ENCODE data around the gene UNC13D.
"Not testable (repeated sequence)": the region's sequence is repeated elsewhere in the genome, so short reads cannot be mapped to it uniquely, and the experiment has no call there.

UNC13D gene

DNA sequence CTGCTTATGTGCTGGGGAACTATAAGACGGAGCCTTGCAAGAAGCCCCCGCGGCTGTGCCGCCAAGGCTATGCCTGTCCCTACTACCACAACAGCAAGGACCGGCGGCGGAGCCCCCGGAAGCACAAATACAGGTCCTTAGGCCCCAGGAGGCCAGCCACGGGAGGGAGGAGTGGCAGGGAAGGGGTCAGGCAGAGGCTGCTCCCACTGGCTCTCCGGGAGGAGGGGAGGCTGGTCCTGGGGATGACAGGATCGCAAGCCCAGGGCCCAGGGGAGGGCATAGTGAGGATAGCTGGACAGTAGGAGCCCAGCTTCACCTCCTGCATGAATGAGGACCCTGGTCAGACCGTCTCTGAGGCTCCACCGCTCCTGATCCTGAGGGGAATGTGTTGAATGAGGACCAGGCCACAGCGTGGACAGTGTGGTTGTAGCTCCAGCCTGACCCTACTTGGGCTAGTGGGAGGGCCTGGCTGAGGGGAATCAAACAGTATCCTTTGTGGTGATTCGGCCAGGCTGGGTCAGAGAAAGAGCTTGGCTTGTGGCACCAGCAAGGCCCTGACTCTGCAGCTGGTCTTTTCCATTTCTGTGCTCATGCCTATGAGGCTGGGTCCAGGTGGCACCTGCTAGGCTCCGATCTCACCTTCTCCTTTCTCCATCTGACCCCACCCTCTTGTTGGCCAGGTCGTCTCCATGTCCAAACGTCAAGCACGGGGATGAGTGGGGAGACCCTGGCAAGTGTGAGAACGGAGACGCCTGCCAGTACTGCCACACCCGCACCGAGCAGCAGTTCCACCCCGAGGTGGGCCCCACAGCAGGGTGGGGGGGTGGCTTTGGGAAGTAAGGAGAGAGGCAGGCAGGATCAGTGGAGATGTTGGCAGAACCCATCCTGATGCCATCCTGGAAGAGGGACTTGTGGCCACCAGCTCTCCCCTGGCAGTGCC is 30.9 kb downstream of the UNC13D start:
- Histone ChIP-seq H3K27ac (ENCODE audit: low read depth, low read length) (no peak overlapping the region), H3K27me3 (ENCODE audit: low read length) (no peaks in the 10 kb centered on the region), H3F3A (ENCODE audit: insufficient read depth) (no peaks in the 10 kb centered on the region), H3K4me3 (ENCODE audit: insufficient read depth, low read length, poor library complexity, severe bottlenecking) (no peak overlapping the region), H3K9me2 (replicated peaks; ENCODE audit: insufficient read depth, low read length) (no peaks in the 10 kb centered on the region), H3K79me2 (ENCODE audit: insufficient read depth, low read length) (no peaks in the 10 kb centered on the region), H2AFZ (ENCODE audit: low read depth, low read length, severe bottlenecking) (no peak overlapping the region), H3K9ac (ENCODE audit: low read length) (no peak overlapping the region), H4K20me1 (ENCODE audit: low read depth, low read length) (no peaks in the 10 kb centered on the region), H3K9me3 (ENCODE audit: insufficient read depth, low read length) (no peaks in the 10 kb centered on the region), H3K4me2 (ENCODE audit: low read depth, low read length, poor library complexity, severe bottlenecking) (no peak overlapping the region), H3K36me3 (ENCODE audit: low read length) (no peaks in the 10 kb centered on the region)
- TF ChIP-seq, protein P1, sequence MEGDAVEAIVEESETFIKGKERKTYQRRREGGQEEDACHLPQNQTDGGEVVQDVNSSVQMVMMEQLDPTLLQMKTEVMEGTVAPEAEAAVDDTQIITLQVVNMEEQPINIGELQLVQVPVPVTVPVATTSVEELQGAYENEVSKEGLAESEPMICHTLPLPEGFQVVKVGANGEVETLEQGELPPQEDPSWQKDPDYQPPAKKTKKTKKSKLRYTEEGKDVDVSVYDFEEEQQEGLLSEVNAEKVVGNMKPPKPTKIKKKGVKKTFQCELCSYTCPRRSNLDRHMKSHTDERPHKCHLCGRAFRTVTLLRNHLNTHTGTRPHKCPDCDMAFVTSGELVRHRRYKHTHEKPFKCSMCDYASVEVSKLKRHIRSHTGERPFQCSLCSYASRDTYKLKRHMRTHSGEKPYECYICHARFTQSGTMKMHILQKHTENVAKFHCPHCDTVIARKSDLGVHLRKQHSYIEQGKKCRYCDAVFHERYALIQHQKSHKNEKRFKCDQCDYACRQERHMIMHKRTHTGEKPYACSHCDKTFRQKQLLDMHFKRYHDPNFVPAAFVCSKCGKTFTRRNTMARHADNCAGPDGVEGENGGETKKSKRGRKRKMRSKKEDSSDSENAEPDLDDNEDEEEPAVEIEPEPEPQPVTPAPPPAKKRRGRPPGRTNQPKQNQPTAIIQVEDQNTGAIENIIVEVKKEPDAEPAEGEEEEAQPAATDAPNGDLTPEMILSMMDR (IDR thresholded peaks at IDR 0.05; ENCODE audit: insufficient read depth, low read length, poor library complexity, severe bottlenecking), result no peak
- TF ChIP-seq EZH2phosphoT487 (conservative IDR thresholded peaks at IDR 0.05; ENCODE audit: low read length), result no peak

DNA sequence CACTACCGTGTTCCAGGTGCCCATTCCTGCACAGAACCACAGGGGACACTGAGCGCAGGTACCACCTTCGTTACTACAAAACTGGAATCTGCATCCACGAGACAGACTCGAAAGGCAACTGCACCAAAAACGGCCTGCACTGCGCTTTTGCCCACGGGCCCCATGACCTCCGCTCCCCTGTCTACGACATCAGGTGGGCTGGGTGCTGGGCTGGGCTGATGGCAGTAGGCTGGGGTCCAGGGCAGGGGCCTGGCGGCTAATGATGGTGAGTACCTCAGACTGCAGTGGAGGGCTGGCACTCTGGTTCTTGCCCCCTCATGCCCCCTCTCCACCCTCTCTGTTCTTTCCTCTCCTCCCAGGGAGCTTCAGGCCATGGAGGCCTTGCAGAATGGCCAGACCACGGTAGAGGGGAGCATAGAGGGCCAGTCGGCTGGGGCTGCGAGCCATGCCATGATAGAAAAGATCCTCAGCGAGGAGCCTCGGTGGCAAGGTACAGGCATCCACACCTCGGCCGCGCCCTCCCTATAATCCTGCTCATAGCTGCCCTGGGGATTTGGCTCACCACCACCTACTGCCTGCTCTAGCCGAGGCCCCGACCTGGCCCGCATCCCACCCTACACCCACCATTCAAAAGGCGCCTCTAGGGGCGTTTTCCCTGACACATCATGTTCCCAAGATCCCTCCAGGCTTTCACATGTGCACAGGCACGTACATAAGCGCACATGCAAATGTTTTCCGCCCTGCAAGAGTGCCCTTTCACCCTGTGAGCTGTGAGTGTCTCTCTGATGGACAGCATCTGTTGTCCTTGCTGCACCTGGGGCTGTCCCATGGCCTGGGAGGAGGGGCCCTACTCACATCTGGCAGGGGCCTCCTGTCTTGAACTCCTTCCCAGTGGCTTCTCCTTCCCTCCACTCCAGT is 31.8 kb downstream of the UNC13D start:
- TF ChIP-seq, protein P1 (IDR thresholded peaks at IDR 0.05; ENCODE audit: insufficient read depth, low read length, poor library complexity, severe bottlenecking), result no peak
- TF ChIP-seq EZH2phosphoT487 (conservative IDR thresholded peaks at IDR 0.05; ENCODE audit: low read length), result no peak
- no peaks in the 10 kb centered on the region for H3K9me2 ChIP-seq (replicated peaks; ENCODE audit: insufficient read depth, low read length)
- no peak overlapping the region for H3K4me3 ChIP-seq (ENCODE audit: insufficient read depth, low read length, poor library complexity, severe bottlenecking)
- H3K4me2 ChIP-seq (ENCODE audit: low read depth, low read length, poor library complexity, severe bottlenecking), result no peak overlapping the region
- no peak overlapping the region for H3K27ac ChIP-seq (ENCODE audit: low read depth, low read length)
- no peak overlapping the region for H3K9ac ChIP-seq (ENCODE audit: low read length)
- H3F3A ChIP-seq (ENCODE audit: insufficient read depth), result no peaks in the 10 kb centered on the region
- no peak overlapping the region for H2AFZ ChIP-seq (ENCODE audit: low read depth, low read length, severe bottlenecking)
- H3K27me3 ChIP-seq (ENCODE audit: low read length), result no peaks in the 10 kb centered on the region
- no peaks in the 10 kb centered on the region for H3K79me2 ChIP-seq (ENCODE audit: insufficient read depth, low read length)
- no peaks in the 10 kb centered on the region for H4K20me1 ChIP-seq (ENCODE audit: low read depth, low read length)
- H3K36me3 ChIP-seq (ENCODE audit: low read length), result no peaks in the 10 kb centered on the region
- no peaks in the 10 kb centered on the region for H3K9me3 ChIP-seq (ENCODE audit: insufficient read depth, low read length)

DNA sequence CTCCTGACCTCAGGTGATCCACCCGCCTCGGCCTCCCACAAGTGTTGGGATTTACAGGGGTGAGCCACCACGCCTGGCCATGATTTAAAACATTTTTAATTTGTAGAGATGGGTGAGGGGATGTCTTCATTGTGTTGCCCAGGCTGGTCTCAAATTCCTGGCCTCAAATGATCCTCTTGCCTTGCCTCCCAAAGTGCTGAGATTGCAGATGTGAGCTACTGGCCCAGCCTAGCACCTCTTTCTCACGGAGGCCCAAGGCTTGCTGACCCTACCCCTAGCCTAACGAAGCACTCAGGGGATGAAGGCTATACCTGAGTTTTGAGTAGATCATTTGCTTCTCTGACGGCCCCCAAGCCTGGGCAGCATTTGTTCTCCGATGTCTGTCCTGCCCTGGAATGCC is 33.0 kb downstream of the UNC13D start:
- Histone ChIP-seq H3K9me3 (ENCODE audit: insufficient read depth, low read length) (no peaks in the 10 kb centered on the region), H3K9me2 (replicated peaks; ENCODE audit: insufficient read depth, low read length) (no peaks in the 10 kb centered on the region), H4K20me1 (ENCODE audit: low read depth, low read length) (no peaks in the 10 kb centered on the region), H3F3A (ENCODE audit: insufficient read depth) (no peaks in the 10 kb centered on the region), H3K9ac (ENCODE audit: low read length) (no peak overlapping the region), H3K79me2 (ENCODE audit: insufficient read depth, low read length) (no peaks in the 10 kb centered on the region), H3K4me2 (ENCODE audit: low read depth, low read length, poor library complexity, severe bottlenecking) (no peak overlapping the region), H3K27ac (ENCODE audit: low read depth, low read length) (no peak overlapping the region), H3K27me3 (ENCODE audit: low read length) (no peaks in the 10 kb centered on the region), H3K4me3 (ENCODE audit: insufficient read depth, low read length, poor library complexity, severe bottlenecking) (no peak overlapping the region), H2AFZ (ENCODE audit: low read depth, low read length, severe bottlenecking) (no peak overlapping the region), H3K36me3 (ENCODE audit: low read length) (no peaks in the 10 kb centered on the region)
- TF ChIP-seq EZH2phosphoT487 (conservative IDR thresholded peaks at IDR 0.05; ENCODE audit: low read length), result no peak
- TF ChIP-seq, protein P1 (IDR thresholded peaks at IDR 0.05; ENCODE audit: insufficient read depth, low read length, poor library complexity, severe bottlenecking), result no peak

DNA sequence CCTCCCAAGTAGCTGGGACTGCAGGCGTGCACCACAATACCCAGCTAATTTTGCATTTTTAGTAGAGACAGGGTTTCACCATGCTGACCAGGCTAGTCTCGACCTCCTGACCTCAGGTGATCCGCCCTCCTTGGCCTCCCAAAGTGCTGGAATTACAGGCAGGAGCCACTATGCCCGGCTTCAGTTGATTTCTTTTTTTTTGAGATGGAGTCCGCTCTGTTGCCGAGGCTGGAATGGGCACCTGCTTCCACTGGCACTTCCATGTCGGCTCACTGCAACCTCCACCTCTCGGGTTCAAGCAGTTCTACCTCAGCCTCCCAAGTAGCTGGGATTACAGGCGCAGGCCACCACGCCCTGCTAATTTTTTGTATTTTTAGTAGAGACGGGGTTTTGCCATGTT is 33.4 kb downstream of the UNC13D start:
- H3K27me3 ChIP-seq (ENCODE audit: low read length); H3K9me3 ChIP-seq (ENCODE audit: insufficient read depth, low read length); H3K79me2 ChIP-seq (ENCODE audit: insufficient read depth, low read length); H2AFZ ChIP-seq (ENCODE audit: low read depth, low read length, severe bottlenecking); H3K27ac ChIP-seq (ENCODE audit: low read depth, low read length); H3K4me2 ChIP-seq (ENCODE audit: low read depth, low read length, poor library complexity, severe bottlenecking); H3K36me3 ChIP-seq (ENCODE audit: low read length); H3F3A ChIP-seq (ENCODE audit: insufficient read depth); H3K4me3 ChIP-seq (ENCODE audit: insufficient read depth, low read length, poor library complexity, severe bottlenecking); H4K20me1 ChIP-seq (ENCODE audit: low read depth, low read length); H3K9me2 ChIP-seq (replicated peaks; ENCODE audit: insufficient read depth, low read length); H3K9ac ChIP-seq (ENCODE audit: low read length): not testable (repeated sequence)
